Ureter (tissue), 1 donor: Measurements from ENCODE around the gene ZNF560. TPM values are rescaled to one million over a fixed set of nuclear protein-coding genes. Genes with fewer than 3 reads are reported as not detected.
A peak's percentile ranks its signal among the peaks of the same experiment; 100 is the strongest.
"Not testable (repeated sequence)": the region's sequence is repeated elsewhere in the genome, so short reads cannot be mapped to it uniquely, and the experiment has no call there.

ENCODE experiments used
- DNase-seq: peaks from one replicate; pipeline ENCODE4 v3.0.0-alpha.2; 2020; ENCODE audit warnings: low spot score
- total RNA-seq: library from RNA; stranded (reverse); gene quantifications from one replicate; pipeline ENCODE4 v1.2.4, GENCODE V29; 2023
- donor health status: DM: yes; HTN: yes; CAD: no.

The ZNF560 gene
- not detected for total RNA-seq

DNA sequence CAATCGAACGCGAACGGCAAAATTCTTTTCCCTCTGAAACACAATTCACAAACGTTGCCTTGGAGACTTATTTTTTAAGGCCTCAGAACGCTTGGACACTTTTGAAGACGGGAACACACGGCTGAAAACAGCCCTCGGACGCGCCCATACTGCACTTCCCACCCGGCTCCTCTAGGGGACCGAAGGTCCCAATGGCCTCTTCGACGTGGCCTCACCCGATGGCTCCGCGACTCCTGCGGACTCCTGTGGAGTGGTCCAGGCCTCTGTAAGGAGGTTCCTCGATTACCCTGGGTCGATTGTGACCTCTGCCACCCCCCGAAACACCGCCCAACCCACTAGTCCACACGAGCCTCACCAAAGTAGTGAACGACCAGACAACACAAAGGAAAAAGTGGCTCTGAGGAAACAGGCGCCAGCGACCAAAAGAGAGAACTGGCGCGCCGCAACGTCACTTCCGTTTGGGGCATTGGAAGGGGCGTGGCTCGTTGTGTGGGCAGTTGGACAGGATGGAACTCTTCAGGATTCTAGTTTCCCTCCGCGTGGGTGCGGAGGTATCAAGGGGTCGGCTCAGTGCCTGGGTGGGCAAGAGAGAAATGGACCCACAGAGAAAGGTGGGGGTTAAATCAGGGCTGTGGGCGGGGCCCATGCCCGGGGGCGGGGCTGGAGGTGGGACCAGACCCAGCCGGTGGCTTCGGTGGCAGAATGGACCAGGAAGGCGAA, at the start of gene ZNF560:
Gene ZNF560 (minus strand): TSS at position 434 of the 720 bp plus-strand sequence. CDS start 23,303 bp downstream, outside the sequence.
- no peak for DNase-seq

- DNase-seq: no peak
Measured at GRCh38 chr19:9547870-9548269, 49.5 kb upstream of the ZNF560 start.

- not testable (repeated sequence) for DNase-seq
Measured at GRCh38 chr19:9541281-9541680, 42.9 kb upstream of the ZNF560 start.

DNA sequence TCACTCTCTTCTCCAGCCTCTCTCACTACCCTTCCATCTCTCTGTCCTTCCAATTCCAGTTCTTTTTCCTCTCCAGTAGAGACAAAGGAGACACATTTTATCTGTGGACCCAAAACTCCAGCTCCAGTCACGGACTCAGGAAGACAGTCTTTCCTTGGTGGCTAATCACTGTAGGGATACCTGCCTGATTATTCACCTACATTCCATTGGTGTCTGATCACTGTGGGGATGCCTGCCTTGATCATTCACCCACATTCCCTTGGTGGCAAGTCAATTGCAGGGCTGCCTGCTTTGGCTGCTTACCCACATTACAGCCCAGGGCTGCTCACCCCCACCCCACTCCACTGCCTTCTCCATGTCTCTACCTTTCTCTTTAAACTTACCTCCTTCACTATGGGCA, 41.5 kb upstream of the ZNF560 start:
- DNase-seq: not testable (repeated sequence)

- not testable (repeated sequence) for DNase-seq
Measured at GRCh38 chr19:9539201-9539600, 40.8 kb upstream of the ZNF560 start.

GRCh38 chr19:9538183-9539058, 40.0 kb upstream of the ZNF560 start, which contains the start of gene ZNF426:
Gene ZNF426, minus strand, starts transcription at chr19:9538645. Its CDS starts 2,413 bp downstream, at chr19:9536232.
- peak; percentile 90 for DNase-seq

- DNase-seq: no peak
Measured at GRCh38 chr19:9535934-9536333, 37.5 kb upstream of the ZNF560 start.

DNA sequence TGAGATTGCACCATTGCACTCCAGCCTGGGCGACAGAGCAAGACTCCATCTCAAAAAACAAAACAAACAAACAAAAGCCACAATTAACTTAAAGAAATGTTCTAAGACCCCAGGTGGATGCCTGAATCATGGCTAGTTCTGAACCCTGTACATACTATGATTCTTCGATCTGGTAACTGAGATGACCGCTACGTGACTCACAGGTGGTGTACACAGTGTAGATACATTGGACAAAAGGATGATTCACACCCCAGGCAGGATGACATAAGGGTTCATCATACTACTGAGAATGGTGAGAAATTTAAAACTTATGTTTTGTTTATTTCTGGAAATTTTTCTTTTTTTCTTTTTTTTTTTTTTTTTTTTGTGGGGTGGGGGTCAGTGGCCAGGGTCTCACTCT, 33.5 kb upstream of the ZNF560 start:
- DNase-seq: no peak

GRCh38 chr19:9528757-9529336, 30.4 kb upstream of the ZNF560 start:
- DNase-seq: no peak

DNA sequence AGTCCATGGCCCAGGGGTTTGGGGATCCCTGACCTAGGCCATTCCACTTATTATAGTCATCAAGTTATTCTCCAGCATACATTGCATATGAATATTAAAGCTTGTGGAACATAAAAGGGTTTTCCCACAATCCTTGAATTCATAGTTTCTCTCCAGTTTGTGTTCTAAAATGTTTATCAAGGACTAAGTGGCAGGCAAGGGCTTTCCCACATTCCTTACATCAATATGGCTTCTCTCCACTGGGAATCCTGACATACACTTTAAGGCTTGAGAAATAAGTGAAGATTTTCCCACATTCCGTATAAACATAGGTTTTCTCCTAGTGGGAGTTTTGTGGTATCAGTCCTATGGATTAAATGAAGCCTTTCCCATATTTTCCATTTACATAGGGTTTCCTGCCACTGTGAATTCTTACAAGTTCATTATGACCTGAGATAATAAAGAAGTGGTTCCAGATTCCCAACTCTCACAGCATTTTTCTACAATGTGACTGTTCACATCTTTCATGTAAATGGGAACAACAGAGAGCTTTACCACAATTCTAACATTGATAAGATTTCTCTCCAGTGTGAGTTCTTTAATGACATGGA, 25.6 kb upstream of the ZNF560 start:
- DNase-seq: no peak

- no peak for DNase-seq
Measured at GRCh38 chr19:9507285-9507684, 8.9 kb upstream of the ZNF560 start.

DNA sequence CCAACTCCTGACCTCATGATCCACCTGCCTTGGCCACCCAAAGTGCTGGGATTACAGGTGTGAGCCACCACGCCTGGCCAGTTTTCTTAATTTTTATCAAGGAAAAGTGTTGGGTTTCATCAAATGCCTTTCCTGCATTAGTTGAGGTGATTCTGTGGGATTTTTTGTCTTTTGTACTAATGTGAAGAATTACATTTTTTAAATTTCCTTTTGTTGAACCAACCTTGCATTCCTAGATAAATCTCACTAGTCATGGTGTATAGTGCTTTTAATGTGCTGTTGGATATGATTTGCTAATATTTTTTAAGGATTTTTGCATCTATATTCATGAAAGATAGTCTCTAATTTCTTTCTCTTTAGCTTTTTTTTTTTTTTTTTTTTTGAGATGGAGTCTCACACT, 2.4 kb upstream of the ZNF560 start:
- no peak for DNase-seq

GRCh38 chr19:9494096-9494495, 4.3 kb downstream of the ZNF560 start:
- no peak for DNase-seq

DNA sequence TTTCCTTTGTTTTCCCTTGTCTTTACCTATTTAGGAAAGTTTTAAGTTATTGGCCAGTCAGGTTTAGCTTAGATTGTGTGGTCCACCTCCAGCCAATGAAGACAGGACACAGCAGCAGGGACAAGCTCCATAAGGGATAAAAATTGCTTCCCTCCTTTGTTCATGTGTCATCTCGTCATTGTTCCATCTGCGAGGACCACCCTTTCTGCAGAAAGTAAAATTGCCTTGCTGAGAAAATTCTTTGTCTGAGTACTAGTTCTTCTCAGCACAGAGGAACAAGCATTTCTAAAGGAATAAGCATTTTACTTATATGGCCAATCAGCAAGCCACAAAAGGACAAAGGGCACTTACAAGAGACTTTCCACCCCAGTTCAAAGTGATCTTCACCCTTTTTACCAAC, 11.4 kb downstream of the ZNF560 start:
- no peak for DNase-seq

GRCh38 chr19:9485140-9485539, 13.3 kb downstream of the ZNF560 start:
- DNase-seq: no peak

DNA sequence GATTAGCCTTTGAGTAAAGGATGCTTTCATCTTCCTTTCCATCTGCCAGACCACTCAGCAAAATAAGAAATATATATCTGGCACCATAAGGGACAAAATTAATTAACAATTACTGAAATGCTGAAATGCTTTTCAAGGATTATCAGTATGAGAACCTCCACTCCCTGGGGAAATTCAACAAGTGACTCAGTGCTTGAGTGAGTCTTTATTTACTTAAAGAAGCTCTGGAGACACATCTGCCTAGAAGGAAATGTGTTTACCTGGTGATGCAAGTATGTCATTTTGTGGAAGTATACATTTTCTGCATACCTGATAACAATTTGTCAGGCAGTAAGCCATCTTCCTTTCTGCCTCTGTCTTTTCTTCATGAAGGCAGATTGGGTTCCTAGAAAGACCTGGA, 23.4 kb downstream of the ZNF560 start:
- no peak for DNase-seq

- DNase-seq: no peak
Measured at GRCh38 chr19:9467161-9467560, 31.3 kb downstream of the ZNF560 start.

DNA sequence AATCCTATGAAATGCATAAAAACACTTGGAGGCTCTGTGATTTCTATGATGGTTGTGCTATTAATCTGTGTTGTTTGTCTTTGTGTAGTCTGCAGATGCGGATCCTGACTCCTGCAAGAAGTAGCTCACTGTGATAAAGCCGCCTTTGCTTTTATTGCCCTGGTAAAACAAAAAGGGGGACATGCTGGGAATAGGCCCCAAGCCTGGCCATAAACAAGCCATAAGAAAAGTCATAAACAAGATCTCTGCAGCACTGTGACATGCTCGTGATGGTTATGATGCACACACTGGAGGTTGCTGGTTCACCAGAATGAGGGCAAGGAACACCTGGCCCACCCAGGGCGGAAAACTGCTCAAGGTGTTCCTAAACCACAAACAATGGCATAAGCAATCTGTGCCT, 36.5 kb downstream of the ZNF560 start:
- no peak for DNase-seq

DNA sequence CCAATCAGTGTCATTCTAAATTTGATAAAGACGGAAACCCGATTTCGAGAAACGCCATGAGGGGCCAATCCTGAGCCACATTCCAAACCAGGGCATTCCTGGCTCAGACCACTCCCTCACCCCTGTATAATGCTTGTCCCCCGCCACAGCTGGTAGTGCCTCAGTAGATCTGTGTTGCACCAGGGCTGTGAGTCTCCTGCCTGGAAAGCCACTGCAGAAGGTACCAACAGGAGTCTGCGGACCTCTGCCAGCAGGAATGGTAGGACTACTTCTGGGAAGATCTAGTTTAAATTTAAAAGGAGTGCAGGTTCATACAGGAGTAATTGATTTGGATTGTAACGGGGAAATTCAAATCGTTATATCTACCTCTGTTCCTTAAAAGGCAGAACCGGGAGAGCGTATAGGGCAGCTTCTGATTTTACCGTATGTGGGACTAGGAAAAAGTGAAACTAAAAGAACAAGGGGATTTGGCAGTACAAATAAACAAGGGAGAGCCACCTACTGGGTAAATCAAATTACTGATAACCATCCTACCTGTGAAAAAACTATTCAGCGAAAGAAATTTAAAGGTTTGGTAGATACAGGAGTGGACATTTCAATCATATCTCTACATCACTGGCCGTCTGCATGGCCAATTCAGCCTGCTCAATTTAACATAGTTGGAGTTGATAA, 42.3 kb downstream of the ZNF560 start:
- DNase-seq: no peak

GRCh38 chr19:9453953-9454352, 44.5 kb downstream of the ZNF560 start:
- no peak for DNase-seq

DNA sequence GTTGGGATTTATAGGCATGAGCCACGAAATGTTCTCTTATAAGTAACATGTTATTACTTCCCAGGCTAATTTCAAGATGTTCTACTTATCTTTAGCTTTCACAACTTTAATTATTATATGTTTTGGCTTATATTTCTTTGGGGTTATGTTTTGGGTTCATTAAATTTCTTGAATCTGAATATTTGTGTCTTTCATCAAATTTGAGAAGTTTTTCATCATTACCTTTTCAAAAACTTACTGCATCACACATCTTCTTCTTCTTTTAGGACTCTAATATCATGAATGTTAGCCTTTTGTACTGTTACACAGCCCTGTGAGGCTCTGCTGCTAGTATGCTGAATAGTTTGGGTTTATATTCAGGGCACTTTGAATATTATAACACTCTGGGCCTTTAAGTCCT, 53.4 kb downstream of the ZNF560 start:
- DNase-seq: no peak

GRCh38 chr19:9436358-9436757, 62.1 kb downstream of the ZNF560 start:
- DNase-seq: no peak
